GM10248 (cell line): Measurements from ENCODE around the gene EGLN3.

Experiments used
- CTCF ChIA-PET: fragments of 300-600 bp; sonication (Branson Sonifier 250); formaldehyde crosslinking; extraction: SDS; loops from one replicate; lab custom pipeline; 2021; ENCODE audit warnings: antibody characterized with exemption; lab: Yijun Ruan, JAX
- POLR2A ChIA-PET: fragments of 350-650 bp; sonication (Branson Sonifier 250); formaldehyde crosslinking; extraction: SDS; loops from one replicate; lab custom pipeline; 2020; ENCODE audit warnings: antibody characterized with exemption; lab: Yijun Ruan, JAX
- DNase-seq: peaks from one replicate; pipeline ENCODE4 v3.0.0; 2012; ENCODE audit errors: extremely low spot score
- TF ChIP-seq, protein P1 (sequence below): IDR thresholded peaks from 2 replicates; pipeline ENCODE4 v1.5.1; 2012; ENCODE audit warnings: mild to moderate bottlenecking, low read depth; ENCODE audit errors: extremely low read depth, missing control alignments, control extremely low read depth

The EGLN3 gene

DNA sequence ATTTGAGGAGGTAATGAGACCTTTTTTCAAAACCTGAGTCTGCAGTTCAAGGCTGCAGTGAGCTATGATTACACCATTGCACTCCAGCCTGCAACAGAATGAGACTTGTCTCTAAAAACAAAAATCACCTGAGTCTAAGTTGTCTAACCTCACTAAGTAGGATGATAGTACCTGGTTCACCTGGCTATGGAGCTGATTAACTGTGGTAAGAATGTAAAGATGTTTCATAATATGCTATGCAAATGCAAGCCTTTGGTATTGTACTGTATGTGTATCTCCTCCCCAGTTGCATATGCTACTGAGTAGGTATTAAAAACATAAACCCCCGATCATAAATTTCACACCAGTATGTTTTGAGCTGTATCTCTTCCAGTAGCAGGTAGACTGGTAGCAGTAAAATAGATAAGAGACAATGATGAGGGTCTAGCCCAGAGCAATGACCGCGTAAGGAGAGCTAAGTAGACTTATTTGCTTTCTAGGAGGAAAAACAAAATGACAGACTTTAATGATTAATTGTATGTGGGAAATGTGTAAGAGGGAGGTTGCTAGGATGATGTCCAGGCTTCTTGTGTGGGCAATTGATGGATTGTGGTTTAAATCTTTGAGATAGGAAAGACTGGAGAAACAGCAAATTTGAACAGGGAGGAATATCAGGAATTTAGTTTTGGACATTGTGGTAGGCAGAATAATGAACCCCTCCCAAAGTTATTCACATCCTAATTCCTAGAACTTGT lies 41.6 kb upstream of the EGLN3 start:
- ChIA-PET POLR2A (no interaction called here), CTCF (interaction anchor here (0.8 to 1.6 kb wide), 3 partner anchors 10 to 150 kb away, joined by 3 to 5 read pairs (median 4); no protein-coding TSS in a partner anchor)

DNA sequence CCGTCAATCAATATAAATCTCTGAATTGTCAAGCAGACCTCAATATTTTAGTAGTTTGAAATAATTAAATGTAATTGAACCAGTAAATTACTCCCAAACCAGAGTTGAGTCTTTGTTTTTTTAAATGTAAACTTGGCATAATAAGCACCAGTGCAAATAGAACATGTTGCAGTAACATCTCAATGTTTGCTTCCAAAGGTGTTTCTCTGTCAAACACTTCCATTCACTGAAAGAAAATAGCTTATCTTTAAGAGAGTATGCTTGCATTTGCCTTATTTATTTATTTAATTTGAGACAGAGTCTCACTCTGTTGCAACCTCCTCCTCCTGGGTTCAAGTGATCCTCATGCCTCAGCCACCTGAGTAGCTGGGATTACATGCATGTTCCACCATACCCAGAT lies 39.9 kb upstream of the EGLN3 start:
- ChIA-PET POLR2A (no interaction called here), CTCF (interaction anchor here (2.1 kb wide), 1 partner anchor 23 kb away, joined by 5 read pairs; no protein-coding TSS in a partner anchor)
- no peak for DNase-seq
- TF ChIP-seq, protein P1, sequence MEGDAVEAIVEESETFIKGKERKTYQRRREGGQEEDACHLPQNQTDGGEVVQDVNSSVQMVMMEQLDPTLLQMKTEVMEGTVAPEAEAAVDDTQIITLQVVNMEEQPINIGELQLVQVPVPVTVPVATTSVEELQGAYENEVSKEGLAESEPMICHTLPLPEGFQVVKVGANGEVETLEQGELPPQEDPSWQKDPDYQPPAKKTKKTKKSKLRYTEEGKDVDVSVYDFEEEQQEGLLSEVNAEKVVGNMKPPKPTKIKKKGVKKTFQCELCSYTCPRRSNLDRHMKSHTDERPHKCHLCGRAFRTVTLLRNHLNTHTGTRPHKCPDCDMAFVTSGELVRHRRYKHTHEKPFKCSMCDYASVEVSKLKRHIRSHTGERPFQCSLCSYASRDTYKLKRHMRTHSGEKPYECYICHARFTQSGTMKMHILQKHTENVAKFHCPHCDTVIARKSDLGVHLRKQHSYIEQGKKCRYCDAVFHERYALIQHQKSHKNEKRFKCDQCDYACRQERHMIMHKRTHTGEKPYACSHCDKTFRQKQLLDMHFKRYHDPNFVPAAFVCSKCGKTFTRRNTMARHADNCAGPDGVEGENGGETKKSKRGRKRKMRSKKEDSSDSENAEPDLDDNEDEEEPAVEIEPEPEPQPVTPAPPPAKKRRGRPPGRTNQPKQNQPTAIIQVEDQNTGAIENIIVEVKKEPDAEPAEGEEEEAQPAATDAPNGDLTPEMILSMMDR, result no peak

More for the DNA sequence above, 41.6 kb upstream of the EGLN3 start:
- TF ChIP-seq, protein P1, result no peak
- no peak for DNase-seq

DNA sequence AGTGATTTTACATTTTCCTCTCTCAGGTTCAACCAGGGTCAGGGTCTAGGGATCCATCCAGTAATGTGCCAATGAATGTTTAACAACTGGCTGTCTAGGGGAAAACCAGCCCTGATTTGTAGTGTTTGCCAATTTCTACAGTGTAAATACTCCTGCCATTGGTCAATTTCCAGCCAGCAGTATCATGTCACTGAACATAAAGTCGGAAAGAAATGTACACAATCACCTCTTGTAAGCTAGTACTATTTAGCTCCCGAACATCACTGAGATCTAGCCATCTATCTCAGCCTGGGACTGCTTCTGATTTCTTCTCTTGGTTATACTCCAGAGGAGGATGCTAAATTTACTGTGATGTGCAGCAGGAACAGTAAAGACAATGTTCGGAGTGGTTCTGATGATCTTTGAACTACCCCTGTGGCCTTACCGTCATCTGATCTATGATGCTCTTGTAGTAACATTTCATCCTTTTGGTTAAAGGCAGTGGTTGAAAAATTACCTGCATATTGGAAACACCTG lies 36.7 kb upstream of the EGLN3 start:
- POLR2A ChIA-PET, result no interaction called here
- no peak for DNase-seq
- TF ChIP-seq, protein P1, result no peak
- CTCF ChIA-PET, result no interaction called here

DNA sequence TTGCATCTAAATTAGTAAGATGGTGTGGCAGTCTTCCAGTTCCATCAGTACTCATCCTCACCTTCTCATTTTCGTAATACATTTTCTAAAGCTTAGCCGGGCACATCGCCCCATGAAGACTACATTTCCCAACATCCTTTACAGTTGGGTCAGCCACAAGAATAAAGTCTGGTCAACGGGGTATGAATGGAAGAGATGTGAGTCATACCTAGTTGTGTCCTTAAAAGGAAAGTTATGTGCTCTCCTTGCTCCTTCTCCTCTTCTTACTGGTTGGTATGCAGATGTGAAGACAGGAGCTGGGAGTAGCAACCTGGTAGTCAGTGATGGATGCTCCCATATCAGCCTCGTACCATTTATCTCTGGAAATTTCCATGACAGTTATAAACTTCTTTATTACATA lies 35.9 kb upstream of the EGLN3 start:
- POLR2A ChIA-PET, result no interaction called here
- CTCF ChIA-PET, result no interaction called here
- DNase-seq, result no peak
- TF ChIP-seq, protein P1, result no peak

DNA sequence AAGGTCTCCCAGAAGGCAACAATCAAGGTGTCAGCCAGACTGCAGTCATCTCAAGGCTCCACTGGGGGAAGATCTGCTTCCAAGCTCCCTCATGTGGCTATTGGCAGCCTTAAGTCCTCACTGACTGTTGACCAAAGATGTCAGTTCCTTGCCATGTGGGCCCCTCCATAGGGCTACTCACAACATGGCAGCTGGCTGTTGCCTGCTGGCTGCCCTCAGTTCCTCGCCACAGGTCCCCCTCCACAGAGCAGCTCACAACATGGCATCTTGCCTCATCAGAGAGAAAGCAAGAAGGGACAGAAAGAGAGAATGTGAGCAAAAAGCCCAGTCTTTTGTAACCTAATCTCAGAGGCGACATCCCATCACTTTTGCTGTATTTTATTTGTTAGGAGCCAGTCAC lies 34.4 kb upstream of the EGLN3 start:
- POLR2A ChIA-PET, result no interaction called here
- CTCF ChIA-PET, result no interaction called here
- TF ChIP-seq, protein P1, result no peak
- DNase-seq, result no peak

DNA sequence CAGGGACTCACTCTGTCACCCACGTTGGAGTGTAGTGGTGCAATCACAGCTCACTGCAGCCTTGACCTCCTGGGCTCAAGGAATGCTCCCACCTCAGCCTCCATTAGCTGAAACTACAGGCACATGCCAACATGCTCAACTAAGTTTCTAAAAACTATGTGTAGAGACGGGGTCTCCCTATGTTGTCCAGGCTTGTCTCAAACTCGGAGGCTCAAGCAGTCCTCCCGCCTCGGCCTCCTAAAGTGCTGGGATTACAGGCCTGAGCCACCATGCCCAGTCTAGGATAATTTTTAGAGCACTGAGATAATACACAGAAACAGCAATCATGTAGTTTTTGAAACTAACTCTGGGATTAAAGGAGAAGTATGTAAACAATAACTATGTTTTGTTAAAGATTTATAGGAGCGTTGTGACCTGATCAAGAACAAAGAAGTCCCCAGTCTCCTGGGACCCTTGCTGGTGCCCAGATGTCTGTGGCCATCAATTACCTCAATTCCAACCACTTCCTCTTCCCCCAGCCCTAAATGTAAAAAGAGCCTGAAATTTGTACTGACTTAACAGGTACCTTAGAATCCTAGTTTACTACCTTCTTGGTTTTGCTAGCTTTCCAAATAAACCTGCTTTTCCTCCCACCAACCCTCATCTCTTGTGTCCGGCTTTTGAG lies 28.9 kb upstream of the EGLN3 start:
- DNase-seq, result no peak
- TF ChIP-seq, protein P1, result no peak
- ChIA-PET POLR2A (no interaction called here), CTCF (no interaction called here)
